DND-41 (cell line): ENCODE data around the gene ANTXR2.

Experiments
- ATAC-seq: fragments of 200-7000 bp; cut with Tn5 transposase; 3 replicates; pipeline ENCODE4 v1.9.1; 2021; ENCODE audit warnings: low read depth; ENCODE audit not compliant: insufficient read depth
- DNase-seq: peaks from one replicate; pipeline ENCODE4 v3.0.0-alpha.2; 2020
- H2AFZ ChIP-seq: 2 replicates; pipeline ENCODE4 v1.6.0; 2012; ENCODE audit warnings: low read depth, low read length
- H3K27ac ChIP-seq: 2 replicates; pipeline ENCODE4 v1.5.1; 2012; ENCODE audit warnings: low read length, inconsistent platforms
- H3K27me3 ChIP-seq: fragments of 200-600 bp; sonication (generic); 2 replicates; pipeline ENCODE4 v1.6.0; 2012; ENCODE audit warnings: low read length, mild to moderate bottlenecking, inconsistent platforms; ENCODE audit not compliant: insufficient read depth, poor library complexity
- H3K36me3 ChIP-seq: 2 replicates; pipeline ENCODE4 v1.5.1; 2012; ENCODE audit warnings: low read length, inconsistent platforms; ENCODE audit not compliant: insufficient read depth
- H3K4me1 ChIP-seq: 2 replicates; pipeline ENCODE4 v1.5.1; 2012; ENCODE audit warnings: mild to moderate bottlenecking, low read length; ENCODE audit not compliant: insufficient read depth
- H3K4me2 ChIP-seq: 2 replicates; pipeline ENCODE4 v1.6.0; 2012; ENCODE audit warnings: mild to moderate bottlenecking, moderate library complexity, low read length, inconsistent platforms; ENCODE audit not compliant: insufficient read depth
- H3K4me3 ChIP-seq, 2 experiments: fragments of 200-600 bp in 1 of 2; shearing (Covaris generic) in 1 of 2; 2 replicates each; pipeline ENCODE4 v1.5.1; 2012 to 2016; ENCODE audit warnings: inconsistent platforms in 2 of 2, low read length in 2 of 2, mild to moderate bottlenecking in 2 of 2, low read depth in 1 of 2, moderate library complexity in 1 of 2
- H3K79me2 ChIP-seq: 2 replicates; pipeline ENCODE4 v1.6.0; 2012; ENCODE audit warnings: low read length, inconsistent platforms; ENCODE audit not compliant: insufficient read depth
- H3K9ac ChIP-seq: 2 replicates; pipeline ENCODE4 v1.6.0; 2012; ENCODE audit warnings: low read depth, mild to moderate bottlenecking, inconsistent platforms, low read length, moderate library complexity
- H3K9me3 ChIP-seq: 2 replicates; pipeline ENCODE4 v1.5.1; 2012; ENCODE audit warnings: low read length, moderate library complexity, mild to moderate bottlenecking, inconsistent platforms; ENCODE audit not compliant: insufficient read depth, severe bottlenecking
- H4K20me1 ChIP-seq: 2 replicates; pipeline ENCODE4 v1.6.0; 2012; ENCODE audit warnings: low read length; ENCODE audit not compliant: insufficient read depth
- CTCF ChIP-seq: IDR thresholded peaks from 2 replicates; pipeline ENCODE4 v1.5.1; 2012; ENCODE audit warnings: borderline replicate concordance, low read length, moderate library complexity, mild to moderate bottlenecking; ENCODE audit not compliant: poor library complexity, severe bottlenecking; ENCODE audit errors: extremely low read depth
- EZH2 ChIP-seq: IDR thresholded peaks from 3 replicates; pipeline ENCODE4 v1.6.1; 2012; ENCODE audit warnings: borderline replicate concordance, low read depth, mild to moderate bottlenecking, moderate library complexity, low read length, inconsistent platforms; ENCODE audit not compliant: severe bottlenecking

ANTXR2 gene

GRCh38 chr4:79869597-79870237 is 203.3 kb downstream of the ANTXR2 start:
- TF ChIP-seq CTCF, result no peak
- no peak for TF ChIP-seq EZH2
- no peak overlapping the region for H3K4me3 ChIP-seq
- no peaks in the 10 kb centered on the region for H4K20me1 ChIP-seq
- H3K4me1 ChIP-seq, result no peaks in the 10 kb centered on the region
- H3K36me3 ChIP-seq, result no peaks in the 10 kb centered on the region
- no peak overlapping the region for H2AFZ ChIP-seq
- H3K79me2 ChIP-seq, result no peaks in the 10 kb centered on the region
- H3K27me3 ChIP-seq, result no peaks in the 10 kb centered on the region
- DNase-seq, result no peak
- no peak for ATAC-seq
- H3K4me2 ChIP-seq, result no peak overlapping the region
- H3K27ac ChIP-seq, result no peak overlapping the region
- no peak overlapping the region for H3K9ac ChIP-seq
- H3K9me3 ChIP-seq, result no peaks in the 10 kb centered on the region

- H3K4me2 ChIP-seq, result no peak overlapping the region
- H4K20me1 ChIP-seq, result no peaks in the 10 kb centered on the region
- H3K27me3 ChIP-seq, result no peaks in the 10 kb centered on the region
- H3K27ac ChIP-seq, result no peak overlapping the region
- no peak overlapping the region for H3K9ac ChIP-seq
- H2AFZ ChIP-seq, result no peak overlapping the region
- TF ChIP-seq CTCF, result no peak
- TF ChIP-seq EZH2, result no peak
- no peaks in the 10 kb centered on the region for H3K36me3 ChIP-seq
- DNase-seq, result no peak
- no peaks in the 10 kb centered on the region for H3K4me1 ChIP-seq
- no peaks in the 10 kb centered on the region for H3K9me3 ChIP-seq
- no peak for ATAC-seq
- no peaks in the 10 kb centered on the region for H3K79me2 ChIP-seq
- H3K4me3 ChIP-seq, result no peak overlapping the region
These were observed 207.8 kb downstream of the ANTXR2 start for GRCh38 chr4:79865201-79865597.

GRCh38 chr4:79864500-79865200 is 208.4 kb downstream of the ANTXR2 start:
- ATAC-seq (no peak), DNase-seq (no peak)
- no peaks in the 10 kb centered on the region for H3K27me3 ChIP-seq
- H4K20me1 ChIP-seq, result no peaks in the 10 kb centered on the region
- H3K9me3 ChIP-seq, result no peaks in the 10 kb centered on the region
- no peak overlapping the region for H3K27ac ChIP-seq
- no peak for TF ChIP-seq CTCF
- TF ChIP-seq EZH2, result no peak
- H3K4me1 ChIP-seq, result no peaks in the 10 kb centered on the region
- no peak overlapping the region for H3K4me3 ChIP-seq
- H3K4me2 ChIP-seq, result no peak overlapping the region
- H3K79me2 ChIP-seq, result no peaks in the 10 kb centered on the region
- no peaks in the 10 kb centered on the region for H3K36me3 ChIP-seq
- no peak overlapping the region for H2AFZ ChIP-seq
- H3K9ac ChIP-seq, result no peak overlapping the region
